ENCODE data around the gene BABAM2.
"Not testable (repeated sequence)": the region's sequence is repeated elsewhere in the genome, so short reads cannot be mapped to it uniquely, and the experiment has no call there.

DNA sequence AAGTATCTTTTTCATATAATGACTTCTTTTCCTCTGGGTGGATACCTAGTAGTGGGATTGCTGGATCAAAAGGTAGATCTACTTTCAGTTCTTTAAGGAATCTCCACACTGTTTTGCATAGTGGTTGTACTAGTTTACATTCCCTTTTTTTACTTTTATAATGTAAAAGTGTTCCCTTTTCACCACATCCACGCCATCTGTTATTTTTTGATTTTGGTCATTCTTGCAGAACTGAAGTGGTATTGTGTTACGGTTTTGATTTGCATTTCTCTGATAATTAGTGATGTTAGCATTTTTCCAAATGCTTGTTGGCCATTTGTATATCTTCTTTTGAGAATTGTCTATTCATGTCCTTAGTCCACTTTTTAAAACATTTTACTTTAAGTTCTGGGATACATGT, 127.9 kb downstream of the BABAM2 start:
- TF ChIP-seq, protein P1, sequence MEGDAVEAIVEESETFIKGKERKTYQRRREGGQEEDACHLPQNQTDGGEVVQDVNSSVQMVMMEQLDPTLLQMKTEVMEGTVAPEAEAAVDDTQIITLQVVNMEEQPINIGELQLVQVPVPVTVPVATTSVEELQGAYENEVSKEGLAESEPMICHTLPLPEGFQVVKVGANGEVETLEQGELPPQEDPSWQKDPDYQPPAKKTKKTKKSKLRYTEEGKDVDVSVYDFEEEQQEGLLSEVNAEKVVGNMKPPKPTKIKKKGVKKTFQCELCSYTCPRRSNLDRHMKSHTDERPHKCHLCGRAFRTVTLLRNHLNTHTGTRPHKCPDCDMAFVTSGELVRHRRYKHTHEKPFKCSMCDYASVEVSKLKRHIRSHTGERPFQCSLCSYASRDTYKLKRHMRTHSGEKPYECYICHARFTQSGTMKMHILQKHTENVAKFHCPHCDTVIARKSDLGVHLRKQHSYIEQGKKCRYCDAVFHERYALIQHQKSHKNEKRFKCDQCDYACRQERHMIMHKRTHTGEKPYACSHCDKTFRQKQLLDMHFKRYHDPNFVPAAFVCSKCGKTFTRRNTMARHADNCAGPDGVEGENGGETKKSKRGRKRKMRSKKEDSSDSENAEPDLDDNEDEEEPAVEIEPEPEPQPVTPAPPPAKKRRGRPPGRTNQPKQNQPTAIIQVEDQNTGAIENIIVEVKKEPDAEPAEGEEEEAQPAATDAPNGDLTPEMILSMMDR (IDR thresholded peaks at IDR 0.05; ENCODE audit: low read depth, low read length, missing input control): not testable (repeated sequence)
- TF ChIP-seq, protein P2, sequence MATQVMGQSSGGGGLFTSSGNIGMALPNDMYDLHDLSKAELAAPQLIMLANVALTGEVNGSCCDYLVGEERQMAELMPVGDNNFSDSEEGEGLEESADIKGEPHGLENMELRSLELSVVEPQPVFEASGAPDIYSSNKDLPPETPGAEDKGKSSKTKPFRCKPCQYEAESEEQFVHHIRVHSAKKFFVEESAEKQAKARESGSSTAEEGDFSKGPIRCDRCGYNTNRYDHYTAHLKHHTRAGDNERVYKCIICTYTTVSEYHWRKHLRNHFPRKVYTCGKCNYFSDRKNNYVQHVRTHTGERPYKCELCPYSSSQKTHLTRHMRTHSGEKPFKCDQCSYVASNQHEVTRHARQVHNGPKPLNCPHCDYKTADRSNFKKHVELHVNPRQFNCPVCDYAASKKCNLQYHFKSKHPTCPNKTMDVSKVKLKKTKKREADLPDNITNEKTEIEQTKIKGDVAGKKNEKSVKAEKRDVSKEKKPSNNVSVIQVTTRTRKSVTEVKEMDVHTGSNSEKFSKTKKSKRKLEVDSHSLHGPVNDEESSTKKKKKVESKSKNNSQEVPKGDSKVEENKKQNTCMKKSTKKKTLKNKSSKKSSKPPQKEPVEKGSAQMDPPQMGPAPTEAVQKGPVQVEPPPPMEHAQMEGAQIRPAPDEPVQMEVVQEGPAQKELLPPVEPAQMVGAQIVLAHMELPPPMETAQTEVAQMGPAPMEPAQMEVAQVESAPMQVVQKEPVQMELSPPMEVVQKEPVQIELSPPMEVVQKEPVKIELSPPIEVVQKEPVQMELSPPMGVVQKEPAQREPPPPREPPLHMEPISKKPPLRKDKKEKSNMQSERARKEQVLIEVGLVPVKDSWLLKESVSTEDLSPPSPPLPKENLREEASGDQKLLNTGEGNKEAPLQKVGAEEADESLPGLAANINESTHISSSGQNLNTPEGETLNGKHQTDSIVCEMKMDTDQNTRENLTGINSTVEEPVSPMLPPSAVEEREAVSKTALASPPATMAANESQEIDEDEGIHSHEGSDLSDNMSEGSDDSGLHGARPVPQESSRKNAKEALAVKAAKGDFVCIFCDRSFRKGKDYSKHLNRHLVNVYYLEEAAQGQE (IDR thresholded peaks at IDR 0.05): not testable (repeated sequence)
- TF ChIP-seq, protein P3, sequence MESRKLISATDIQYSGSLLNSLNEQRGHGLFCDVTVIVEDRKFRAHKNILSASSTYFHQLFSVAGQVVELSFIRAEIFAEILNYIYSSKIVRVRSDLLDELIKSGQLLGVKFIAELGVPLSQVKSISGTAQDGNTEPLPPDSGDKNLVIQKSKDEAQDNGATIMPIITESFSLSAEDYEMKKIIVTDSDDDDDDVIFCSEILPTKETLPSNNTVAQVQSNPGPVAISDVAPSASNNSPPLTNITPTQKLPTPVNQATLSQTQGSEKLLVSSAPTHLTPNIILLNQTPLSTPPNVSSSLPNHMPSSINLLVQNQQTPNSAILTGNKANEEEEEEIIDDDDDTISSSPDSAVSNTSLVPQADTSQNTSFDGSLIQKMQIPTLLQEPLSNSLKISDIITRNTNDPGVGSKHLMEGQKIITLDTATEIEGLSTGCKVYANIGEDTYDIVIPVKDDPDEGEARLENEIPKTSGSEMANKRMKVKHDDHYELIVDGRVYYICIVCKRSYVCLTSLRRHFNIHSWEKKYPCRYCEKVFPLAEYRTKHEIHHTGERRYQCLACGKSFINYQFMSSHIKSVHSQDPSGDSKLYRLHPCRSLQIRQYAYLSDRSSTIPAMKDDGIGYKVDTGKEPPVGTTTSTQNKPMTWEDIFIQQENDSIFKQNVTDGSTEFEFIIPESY (IDR thresholded peaks at IDR 0.05): not testable (repeated sequence)

Measured in liver (tissue), 2 donors.